Measurements from ENCODE around the gene ARMC8. TPM values are rescaled to one million over a fixed set of nuclear protein-coding genes. Genes with fewer than 3 reads are reported as not detected.

ARMC8 gene
- total and polyA plus RNA-seq, 2 donors (not counting 1 experiment from before 2014, with no cell fraction given): 35.3 to 81.1 TPM

GRCh38 chr3:138325990-138326389, 138.9 kb downstream of the ARMC8 start:
- Histone ChIP-seq H3K9me3 (ENCODE audit: control extremely low read depth in 1 of 3, control insufficient read depth in 2 of 3, insufficient read depth in 1 of 3, low read length in 2 of 3) (no peaks in the 10 kb centered on the region), H3K27me3 (replicated peaks in 1 of 4; ENCODE audit: control extremely low read depth in 1 of 4, control insufficient read depth in 3 of 4, insufficient read depth in 4 of 4, low read length in 3 of 4) (peaks cover 0 to 30% (median 13%) of the 10 kb centered on the region in 4 experiments), H3K4me1 (ENCODE audit: control insufficient read depth in 2 of 2, insufficient read depth in 2 of 2, low read length in 2 of 2) (peaks cover 7 to 18% of the 10 kb centered on the region in 2 donors), H3K9ac (ENCODE audit: low read length) (no peak overlapping the region), H3K4me3 (ENCODE audit: control extremely low read depth in 1 of 5, extremely low read depth in 1 of 5, insufficient read depth in 1 of 5, low read depth in 2 of 5, low read length in 4 of 5) (no peak overlapping the region), H3K79me2 (ENCODE audit: control insufficient read depth, insufficient read depth, low read length) (no peaks in the 10 kb centered on the region), H3K27ac (ENCODE audit: low read length in 2 of 2) (no peak overlapping the region), H3K36me3 (replicated peaks in 1 of 2; ENCODE audit: control extremely low read depth in 1 of 2, control insufficient read depth in 1 of 2, extremely low read depth in 1 of 2, insufficient read depth in 2 of 2, low read length in 1 of 2) (no peaks in the 10 kb centered on the region), H3K4me2 (replicated peaks; ENCODE audit: low read depth, low read length, poor library complexity, severe bottlenecking) (no peak overlapping the region), H4K20me1 (ENCODE audit: control insufficient read depth, insufficient read depth, low read length, poor library complexity, severe bottlenecking) (no peaks in the 10 kb centered on the region), H2AFZ (ENCODE audit: insufficient read depth, low read depth, low read length, poor library complexity, severe bottlenecking) (no peak overlapping the region)
- POLR2A ChIA-PET: no interaction called here
- no peak overlapping the region for H3K27ac Mint-ChIP-seq
- DNase-seq: no peak
- no peaks in the 10 kb centered on the region for H3K9me3 Mint-ChIP-seq (ENCODE audit: insufficient read depth)
- CTCF ChIA-PET: no interaction called here
- H3K4me1 Mint-ChIP-seq: peaks cover 13% of the 10 kb centered on the region
- ATAC-seq (ENCODE audit: low read depth): no peak
- no peak overlapping the region for H3K4me3 Mint-ChIP-seq
- no peak for TF ChIP-seq EZH2 (IDR thresholded peaks at IDR 0.05; ENCODE audit: borderline replicate concordance, insufficient read depth, low read depth, low read length, poor library complexity, severe bottlenecking)
- TF ChIP-seq, protein P1, sequence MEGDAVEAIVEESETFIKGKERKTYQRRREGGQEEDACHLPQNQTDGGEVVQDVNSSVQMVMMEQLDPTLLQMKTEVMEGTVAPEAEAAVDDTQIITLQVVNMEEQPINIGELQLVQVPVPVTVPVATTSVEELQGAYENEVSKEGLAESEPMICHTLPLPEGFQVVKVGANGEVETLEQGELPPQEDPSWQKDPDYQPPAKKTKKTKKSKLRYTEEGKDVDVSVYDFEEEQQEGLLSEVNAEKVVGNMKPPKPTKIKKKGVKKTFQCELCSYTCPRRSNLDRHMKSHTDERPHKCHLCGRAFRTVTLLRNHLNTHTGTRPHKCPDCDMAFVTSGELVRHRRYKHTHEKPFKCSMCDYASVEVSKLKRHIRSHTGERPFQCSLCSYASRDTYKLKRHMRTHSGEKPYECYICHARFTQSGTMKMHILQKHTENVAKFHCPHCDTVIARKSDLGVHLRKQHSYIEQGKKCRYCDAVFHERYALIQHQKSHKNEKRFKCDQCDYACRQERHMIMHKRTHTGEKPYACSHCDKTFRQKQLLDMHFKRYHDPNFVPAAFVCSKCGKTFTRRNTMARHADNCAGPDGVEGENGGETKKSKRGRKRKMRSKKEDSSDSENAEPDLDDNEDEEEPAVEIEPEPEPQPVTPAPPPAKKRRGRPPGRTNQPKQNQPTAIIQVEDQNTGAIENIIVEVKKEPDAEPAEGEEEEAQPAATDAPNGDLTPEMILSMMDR (IDR thresholded peaks at IDR 0.05): no peak
- H3K27me3 Mint-ChIP-seq: peaks cover 52% of the 10 kb centered on the region
- intact Hi-C loops (cut with micrococcal nuclease): loop anchor here (10.0 kb wide), 1 partner anchor 141 kb away; the partner anchor contains the start of gene ARMC8

GRCh38 chr3:138326866-138327595, 139.9 kb downstream of the ARMC8 start:
- Mint-ChIP-seq H3K4me3 (no peak overlapping the region), H3K9me3 (ENCODE audit: insufficient read depth) (no peaks in the 10 kb centered on the region), H3K27ac (no peak overlapping the region), H3K27me3 (peaks cover 45% of the 10 kb centered on the region), H3K4me1 (peaks cover 13% of the 10 kb centered on the region)
- H2AFZ ChIP-seq (ENCODE audit: insufficient read depth, low read depth, low read length, poor library complexity, severe bottlenecking): no peak overlapping the region
- WGBS (ENCODE audit: insufficient coverage): 100% methylated on average over 4 of the region's 12 CpGs
- no peak overlapping the region for H3K4me3 ChIP-seq (ENCODE audit: control extremely low read depth in 1 of 5, extremely low read depth in 1 of 5, insufficient read depth in 1 of 5, low read depth in 2 of 5, low read length in 4 of 5)
- peaks cover 7 to 18% of the 10 kb centered on the region in 2 donors for H3K4me1 ChIP-seq (ENCODE audit: control insufficient read depth in 2 of 2, insufficient read depth in 2 of 2, low read length in 2 of 2)
- ChIA-PET CTCF (interaction anchor here (0.6 to 0.8 kb wide), 2 partner anchors 132 to 313 kb away, joined by 3 read pairs; no protein-coding TSS in a partner anchor), POLR2A (no interaction called here)
- no peaks in the 10 kb centered on the region for H3K79me2 ChIP-seq (ENCODE audit: control insufficient read depth, insufficient read depth, low read length)
- ATAC-seq (ENCODE audit: low read depth) (no peak), DNase-seq (no peak)
- H4K20me1 ChIP-seq (ENCODE audit: control insufficient read depth, insufficient read depth, low read length, poor library complexity, severe bottlenecking): no peaks in the 10 kb centered on the region
- no peak for TF ChIP-seq EZH2 (IDR thresholded peaks at IDR 0.05; ENCODE audit: borderline replicate concordance, insufficient read depth, low read depth, low read length, poor library complexity, severe bottlenecking)
- TF ChIP-seq, protein P1 (IDR thresholded peaks at IDR 0.05): no peak
- H3K9me3 ChIP-seq (ENCODE audit: control extremely low read depth in 1 of 3, control insufficient read depth in 2 of 3, insufficient read depth in 1 of 3, low read length in 2 of 3): no peaks in the 10 kb centered on the region
- no peak overlapping the region for H3K27ac ChIP-seq (ENCODE audit: low read length in 2 of 2)
- intact Hi-C loops (cut with micrococcal nuclease): loop anchor here (10.0 kb wide), 1 partner anchor 142 kb away; the partner anchor contains the start of gene ARMC8
- no peak overlapping the region for H3K4me2 ChIP-seq (replicated peaks; ENCODE audit: low read depth, low read length, poor library complexity, severe bottlenecking)
- no peak overlapping the region for H3K9ac ChIP-seq (ENCODE audit: low read length)
- no peaks in the 10 kb centered on the region for H3K36me3 ChIP-seq (replicated peaks in 1 of 2; ENCODE audit: control extremely low read depth in 1 of 2, control insufficient read depth in 1 of 2, extremely low read depth in 1 of 2, insufficient read depth in 2 of 2, low read length in 1 of 2)
- H3K27me3 ChIP-seq (replicated peaks in 1 of 4; ENCODE audit: control extremely low read depth in 1 of 4, control insufficient read depth in 3 of 4, insufficient read depth in 4 of 4, low read length in 3 of 4): peaks cover 0 to 30% (median 13%) of the 10 kb centered on the region in 4 experiments

Data from B cell (primary cell).